ENCODE results near the gene NAA20.
"Not testable (repeated sequence)": the region's sequence is repeated elsewhere in the genome, so short reads cannot be mapped to it uniquely, and the experiment has no call there.

Gene NAA20

GRCh38 chr20:19992996-19993908 lies 23.9 kb upstream of the NAA20 start:
- DNase-seq, result no peak

- DNase-seq, result no peak
These were observed 23.0 kb upstream of the NAA20 start for GRCh38 chr20:19993958-19994669.

GRCh38 chr20:19995220-19995863 lies 21.8 kb upstream of the NAA20 start:
- DNase-seq, result no peak

GRCh38 chr20:19996222-19996621 lies 20.9 kb upstream of the NAA20 start:
- no peak for DNase-seq

GRCh38 chr20:19996917-19997316 lies 20.2 kb upstream of the NAA20 start:
- DNase-seq, result no peak

GRCh38 chr20:19998990-19999705 lies 18.0 kb upstream of the NAA20 start:
- no peak for DNase-seq

- no peak for DNase-seq
These were observed 16.8 kb upstream of the NAA20 start for GRCh38 chr20:20000211-20000968.

- DNase-seq, result no peak
These were observed 14.8 kb upstream of the NAA20 start for GRCh38 chr20:20002101-20002998.

- no peak for DNase-seq
These were observed 13.9 kb upstream of the NAA20 start for GRCh38 chr20:20003031-20003954.

- DNase-seq, result not testable (repeated sequence)
These were observed 13.2 kb upstream of the NAA20 start for GRCh38 chr20:20003955-20004322.

GRCh38 chr20:20005342-20005741 lies 11.8 kb upstream of the NAA20 start:
- no peak for DNase-seq

- DNase-seq, result no peak
These were observed 7.3 kb upstream of the NAA20 start for GRCh38 chr20:20009784-20010253.

GRCh38 chr20:20010639-20011500 lies 6.3 kb upstream of the NAA20 start:
- DNase-seq, result no peak

GRCh38 chr20:20012541-20012940 lies 4.6 kb upstream of the NAA20 start:
- no peak for DNase-seq

- DNase-seq, result no peak
These were observed 2.5 kb upstream of the NAA20 start for GRCh38 chr20:20014659-20015058.

GRCh38 chr20:20017844-20018185 lies 653 bp downstream of the NAA20 start:
- DNase-seq, result no peak

GRCh38 chr20:20018366-20018765 lies 1.2 kb downstream of the NAA20 start:
- no peak for DNase-seq

GRCh38 chr20:20019123-20019522 lies 2.0 kb downstream of the NAA20 start:
- DNase-seq, result no peak

GRCh38 chr20:20020908-20021307 lies 3.7 kb downstream of the NAA20 start:
- DNase-seq, result no peak

All from CD4-positive, alpha-beta T cell treated with Interleukin-15 for 1 hour (primary cell).